Fibroblast of the aortic adventitia (primary cell): ENCODE data around the gene DTHD1. TPM values are rescaled to one million over a fixed set of nuclear protein-coding genes. Genes with fewer than 3 reads are reported as not detected.

ENCODE experiments used
- DNase-seq: peaks from one replicate; pipeline ENCODE4 v3.0.0-alpha.2; 2010; ENCODE audit warnings: low read depth
- H3K4me3 ChIP-seq: 2 replicates; pipeline ENCODE4 v1.5.1; 2011; ENCODE audit warnings: low read depth, mild to moderate bottlenecking, control low read depth, low read length, moderate library complexity
- total RNA-seq: library from RNA; depleted of rRNA; stranded (reverse); fragments of >200 nt; gene quantifications from 2 replicates; pipeline ENCODE4 v1.2.3, GENCODE V29; 2012; ENCODE audit warnings: low replicate concordance
- TF ChIP-seq, protein P1 (sequence below): IDR thresholded peaks from 2 replicates; pipeline ENCODE4 v1.5.1; 2011; ENCODE audit warnings: mild to moderate bottlenecking, low read length, control low read depth, inconsistent platforms; ENCODE audit not compliant: insufficient read depth

Gene DTHD1
- total RNA-seq, 1 donor = not detected

DNA sequence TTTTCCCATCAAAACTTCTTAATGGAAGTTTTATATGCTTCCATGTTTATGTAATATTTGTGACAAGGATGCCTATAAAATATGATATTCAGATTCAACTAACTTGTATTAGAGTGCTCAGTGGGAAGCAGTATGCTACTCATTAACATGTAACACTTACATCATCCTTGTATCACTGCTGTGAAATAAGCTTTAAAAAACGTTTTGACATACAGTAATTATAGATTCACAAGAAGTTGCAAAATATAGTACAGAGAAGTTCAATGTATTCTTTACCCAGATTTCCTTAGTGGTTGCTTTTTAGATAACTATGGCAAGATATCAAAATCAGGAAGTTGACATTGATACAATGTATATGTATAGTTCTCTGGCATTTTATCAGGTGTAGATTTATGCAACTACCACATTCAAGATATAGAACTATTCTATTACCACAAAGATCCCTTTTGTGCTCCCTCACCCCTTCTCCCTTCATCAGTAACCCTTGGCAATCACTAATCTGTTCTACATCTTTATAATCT, 56.3 kb downstream of the DTHD1 start:
- no peak for DNase-seq
- H3K4me3 ChIP-seq = no peak overlapping the region
- TF ChIP-seq, protein P1, sequence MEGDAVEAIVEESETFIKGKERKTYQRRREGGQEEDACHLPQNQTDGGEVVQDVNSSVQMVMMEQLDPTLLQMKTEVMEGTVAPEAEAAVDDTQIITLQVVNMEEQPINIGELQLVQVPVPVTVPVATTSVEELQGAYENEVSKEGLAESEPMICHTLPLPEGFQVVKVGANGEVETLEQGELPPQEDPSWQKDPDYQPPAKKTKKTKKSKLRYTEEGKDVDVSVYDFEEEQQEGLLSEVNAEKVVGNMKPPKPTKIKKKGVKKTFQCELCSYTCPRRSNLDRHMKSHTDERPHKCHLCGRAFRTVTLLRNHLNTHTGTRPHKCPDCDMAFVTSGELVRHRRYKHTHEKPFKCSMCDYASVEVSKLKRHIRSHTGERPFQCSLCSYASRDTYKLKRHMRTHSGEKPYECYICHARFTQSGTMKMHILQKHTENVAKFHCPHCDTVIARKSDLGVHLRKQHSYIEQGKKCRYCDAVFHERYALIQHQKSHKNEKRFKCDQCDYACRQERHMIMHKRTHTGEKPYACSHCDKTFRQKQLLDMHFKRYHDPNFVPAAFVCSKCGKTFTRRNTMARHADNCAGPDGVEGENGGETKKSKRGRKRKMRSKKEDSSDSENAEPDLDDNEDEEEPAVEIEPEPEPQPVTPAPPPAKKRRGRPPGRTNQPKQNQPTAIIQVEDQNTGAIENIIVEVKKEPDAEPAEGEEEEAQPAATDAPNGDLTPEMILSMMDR = no peak

DNA sequence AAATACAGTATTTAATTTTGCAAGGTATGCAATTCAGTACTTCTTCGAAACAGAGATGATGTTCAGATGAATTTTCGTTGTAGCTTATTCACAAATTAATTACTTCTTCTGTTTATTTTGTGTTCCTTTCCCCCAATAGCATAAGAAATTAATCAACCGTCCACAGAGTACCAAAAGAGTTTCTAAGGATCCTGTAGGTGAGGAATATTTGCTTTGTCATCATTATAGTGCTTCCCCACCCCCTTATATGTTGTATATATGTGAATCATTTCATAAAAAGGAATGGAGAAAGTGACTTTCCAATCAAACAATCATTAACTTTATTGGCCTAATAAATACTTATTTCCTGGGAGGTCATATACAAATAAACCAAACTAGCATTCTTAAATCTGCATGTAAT, 57.6 kb downstream of the DTHD1 start:
- H3K4me3 ChIP-seq = no peak overlapping the region
- DNase-seq = no peak
- TF ChIP-seq, protein P1 = no peak

DNA sequence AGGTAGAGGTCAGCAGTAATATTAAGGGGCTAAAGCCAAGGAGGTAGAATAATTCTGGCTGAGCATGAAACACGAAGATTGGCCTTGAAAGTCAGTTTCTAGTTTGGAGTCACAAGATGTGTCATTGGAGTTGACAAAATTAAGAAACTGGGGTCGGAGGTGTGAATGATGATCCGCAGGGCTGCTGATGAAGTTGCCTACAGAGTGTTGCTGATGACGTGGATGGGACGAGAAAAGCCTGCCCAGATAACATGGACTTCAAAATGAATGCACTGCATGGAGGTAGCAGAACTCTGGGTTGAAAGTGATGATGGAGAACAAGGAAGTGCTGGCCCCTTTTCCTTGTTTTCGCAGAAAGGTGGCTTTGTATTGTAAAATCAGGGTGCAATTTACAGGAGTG, 60.5 kb downstream of the DTHD1 start:
- no peak for DNase-seq
- no peak overlapping the region for H3K4me3 ChIP-seq
- TF ChIP-seq, protein P1 = no peak

DNA sequence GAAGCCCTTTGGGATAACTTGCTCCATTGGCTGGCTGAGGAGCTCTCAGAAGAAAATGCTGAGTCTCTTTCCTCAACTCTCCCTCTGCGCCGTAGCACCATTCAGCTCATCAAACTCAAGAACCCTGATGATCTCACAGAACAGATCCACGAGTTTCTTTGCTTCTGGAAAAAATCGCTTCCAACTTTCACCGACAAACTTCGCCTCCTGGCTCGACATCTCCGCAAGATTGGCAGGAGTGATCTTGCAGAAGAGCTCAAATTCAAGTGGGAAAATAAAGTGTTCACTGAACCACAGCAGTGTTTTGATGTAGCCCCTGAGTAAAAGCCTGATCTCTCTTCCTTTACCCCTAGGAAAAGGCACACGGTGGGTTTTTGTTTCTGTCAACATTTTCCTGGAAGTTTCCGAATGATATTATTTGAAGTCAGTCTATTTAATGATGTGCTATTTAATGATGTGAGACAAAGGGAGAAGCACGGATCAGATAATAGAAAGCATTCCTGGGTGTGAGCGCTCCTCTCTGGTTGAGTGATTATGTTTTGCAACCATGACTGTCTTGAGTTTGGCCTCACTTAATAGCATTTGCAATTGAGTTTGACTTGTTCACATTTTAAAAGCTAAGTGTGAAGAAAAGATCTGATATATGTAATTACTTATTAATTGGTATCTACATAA, 62.2 kb downstream of the DTHD1 start:
- DNase-seq = no peak
- no peak overlapping the region for H3K4me3 ChIP-seq
- TF ChIP-seq, protein P1 = no peak

DNA sequence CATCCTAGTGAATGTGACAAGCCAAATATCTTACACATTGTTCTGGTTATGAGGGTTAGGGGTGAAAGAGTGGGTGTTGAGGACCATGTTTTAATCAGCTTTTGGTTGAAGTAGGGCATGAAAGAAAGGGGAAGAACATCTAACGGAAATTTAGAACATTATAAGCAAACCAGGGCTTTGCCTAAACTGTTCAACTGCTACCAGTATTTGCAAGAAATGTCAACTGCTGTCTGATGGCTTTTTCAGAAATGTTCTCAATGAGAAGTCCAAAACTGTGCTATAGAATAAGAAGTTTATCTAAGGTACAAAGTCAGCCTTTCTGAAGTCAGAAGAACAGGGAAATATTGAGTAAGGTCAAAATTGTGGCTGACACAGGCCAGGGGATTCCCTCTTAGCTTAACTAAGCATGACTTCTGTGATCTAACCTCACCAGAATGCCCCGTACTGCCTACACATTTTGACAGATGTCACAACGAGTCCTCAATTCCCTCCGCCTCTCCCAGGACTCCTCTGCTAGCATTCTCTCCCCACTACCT, 67.1 kb downstream of the DTHD1 start:
- H3K4me3 ChIP-seq = no peak overlapping the region
- TF ChIP-seq, protein P1 = no peak
- no peak for DNase-seq

DNA sequence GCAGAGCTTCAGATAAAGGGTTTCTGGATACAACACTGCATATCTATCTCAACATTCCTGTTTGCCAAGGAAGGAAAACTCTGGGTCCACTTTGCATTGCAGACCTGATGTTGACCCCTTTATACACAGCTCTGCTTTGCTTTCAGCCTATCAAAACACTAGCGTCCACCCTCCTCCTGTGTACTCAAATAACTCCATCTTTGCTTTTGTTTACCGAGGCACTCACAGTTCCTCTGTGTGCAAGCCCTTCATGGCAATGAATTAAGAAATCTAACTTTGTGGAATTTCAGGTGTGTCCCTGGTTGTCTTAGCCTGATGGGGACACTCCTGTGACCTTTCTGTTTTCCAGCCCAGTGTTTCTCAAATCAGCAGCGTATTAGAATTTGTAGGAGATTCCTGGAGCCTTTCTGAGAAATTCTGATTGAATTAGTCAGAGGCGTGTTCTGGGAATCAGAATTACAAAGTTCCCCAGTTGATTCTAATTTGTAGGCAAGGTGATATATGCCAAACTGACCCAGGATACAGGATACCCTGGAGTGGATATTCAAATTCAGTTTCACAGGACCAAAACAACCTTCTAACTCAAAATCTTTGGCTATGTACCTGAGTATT, 68.6 kb downstream of the DTHD1 start:
- TF ChIP-seq, protein P1 = no peak
- no peak for DNase-seq
- H3K4me3 ChIP-seq = no peak overlapping the region
